LNCAP (cell line): ENCODE data around the gene CHRNA3.

ENCODE experiments used
- CTCF ChIP-seq: fragments of 450-650 bp; IDR thresholded peaks from 2 replicates; pipeline ENCODE4 v1.5.1; 2017; ENCODE audit warnings: mild to moderate bottlenecking

CHRNA3 gene

GRCh38 chr15:78660584-78660983 lies 39.8 kb upstream of the CHRNA3 start:
- no peak for TF ChIP-seq CTCF

- no peak for TF ChIP-seq CTCF
Observed at GRCh38 chr15:78658823-78659222, 38.0 kb upstream of the CHRNA3 start.

- no peak for TF ChIP-seq CTCF
Observed at GRCh38 chr15:78654272-78654671, 33.5 kb upstream of the CHRNA3 start.

DNA sequence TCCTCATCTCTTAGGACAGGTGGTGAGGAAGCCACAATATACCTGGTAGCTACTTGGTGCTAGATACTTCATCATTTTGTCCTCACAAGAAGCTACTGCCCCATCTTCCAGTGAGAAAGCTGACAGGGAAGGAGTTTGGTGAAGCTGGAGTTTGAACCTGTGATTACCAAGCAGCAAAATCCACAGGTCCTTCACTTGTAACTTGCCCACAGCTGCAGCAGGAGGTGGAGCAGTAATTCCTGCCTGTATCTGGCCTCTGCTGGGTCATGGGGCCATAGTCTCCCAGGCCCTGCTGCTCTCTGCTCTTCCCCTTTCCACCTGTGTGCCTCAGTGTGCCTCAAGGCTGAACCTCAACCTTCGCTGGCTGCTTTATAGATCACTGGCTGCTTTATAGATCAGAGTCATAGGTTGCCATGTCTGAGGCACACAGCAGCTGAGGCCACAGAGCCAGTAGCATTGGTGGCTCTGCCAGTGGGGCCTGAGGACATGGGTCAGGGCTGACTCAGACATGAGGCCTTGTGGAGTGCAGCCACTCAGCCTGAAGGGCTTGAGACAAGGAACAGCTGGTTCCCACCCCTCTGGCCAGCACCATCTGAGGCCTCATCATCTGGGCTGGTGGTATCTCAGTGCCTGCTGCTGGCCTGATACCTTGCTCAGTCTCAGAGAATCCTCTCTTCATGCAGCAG lies 31.3 kb upstream of the CHRNA3 start:
- TF ChIP-seq CTCF: no peak

- TF ChIP-seq CTCF: no peak
Observed at GRCh38 chr15:78651007-78651406, 30.2 kb upstream of the CHRNA3 start.

DNA sequence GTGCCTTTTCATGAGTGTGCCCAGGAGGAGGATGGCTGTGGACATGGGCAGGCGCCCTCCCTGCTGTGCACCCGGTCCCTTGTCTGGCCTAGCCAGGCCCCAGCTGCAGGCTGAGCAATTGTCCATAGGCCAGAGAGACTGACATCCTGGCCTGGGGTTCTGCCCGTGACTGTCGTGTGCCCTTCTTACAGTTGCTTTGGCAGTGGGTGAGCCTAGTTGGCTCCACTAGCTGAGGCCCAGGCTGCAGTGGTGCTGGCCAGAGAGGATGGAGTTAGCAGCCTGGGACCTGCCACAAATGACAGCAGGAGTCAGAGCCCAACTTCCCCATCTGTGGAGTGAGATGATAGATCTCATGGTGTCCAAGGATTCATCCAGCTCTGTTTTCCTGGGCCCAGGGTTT lies 29.2 kb upstream of the CHRNA3 start:
- TF ChIP-seq CTCF: no peak

GRCh38 chr15:78645009-78645408 lies 24.2 kb upstream of the CHRNA3 start:
- no peak for TF ChIP-seq CTCF

DNA sequence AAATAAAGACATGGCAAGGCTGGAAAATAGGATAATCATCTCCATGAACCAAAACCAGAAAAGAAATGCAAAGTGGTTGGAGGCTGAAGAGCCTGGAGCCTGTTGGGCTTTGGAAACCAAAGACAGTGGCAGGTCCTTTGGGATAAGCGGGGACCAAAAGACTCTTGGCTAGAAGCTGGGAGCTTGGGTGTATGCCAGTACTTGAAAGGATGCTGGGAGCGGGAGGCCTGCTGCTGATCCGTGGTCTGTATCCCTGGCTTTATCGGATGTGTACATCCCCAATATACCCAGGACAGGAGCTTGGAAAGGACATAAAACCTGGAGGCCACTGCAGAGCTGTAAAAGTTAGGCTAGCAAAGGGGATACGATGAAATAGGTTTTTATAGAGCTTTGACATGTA lies 21.5 kb upstream of the CHRNA3 start:
- no peak for TF ChIP-seq CTCF
